ENCODE data around the gene INTS3.

Gene INTS3

GRCh38 chr1:153727463-153728304 lies at the start of gene INTS3:
INTS3 (plus strand) TSS chr1:153728050; CDS start chr1:153728635, 585 bp downstream.
- Histone ChIP-seq H3K9ac (ENCODE audit: low read length) (peak within 1 kb of the TSS; percentile 100), H3K4me1 (ENCODE audit: insufficient read depth, low read length) (no peaks in the 10 kb centered on the region), H3K4me3 (ENCODE audit: low read depth in 1 of 2, low read length in 2 of 2) (peak within 1 kb of the TSS; percentile 93 to 98), H3K27me3 (ENCODE audit: control insufficient read depth in 1 of 2, insufficient read depth in 2 of 2, low read length in 2 of 2) (no peaks in the 10 kb centered on the region), H3K36me3 (ENCODE audit: insufficient read depth, low read length) (peaks cover 4% of the 10 kb centered on the region), H3K27ac (ENCODE audit: low read depth, low read length) (peak within 1 kb of the TSS; percentile 98), H3K9me3 (ENCODE audit: low read length) (no peaks in the 10 kb centered on the region)

DNA sequence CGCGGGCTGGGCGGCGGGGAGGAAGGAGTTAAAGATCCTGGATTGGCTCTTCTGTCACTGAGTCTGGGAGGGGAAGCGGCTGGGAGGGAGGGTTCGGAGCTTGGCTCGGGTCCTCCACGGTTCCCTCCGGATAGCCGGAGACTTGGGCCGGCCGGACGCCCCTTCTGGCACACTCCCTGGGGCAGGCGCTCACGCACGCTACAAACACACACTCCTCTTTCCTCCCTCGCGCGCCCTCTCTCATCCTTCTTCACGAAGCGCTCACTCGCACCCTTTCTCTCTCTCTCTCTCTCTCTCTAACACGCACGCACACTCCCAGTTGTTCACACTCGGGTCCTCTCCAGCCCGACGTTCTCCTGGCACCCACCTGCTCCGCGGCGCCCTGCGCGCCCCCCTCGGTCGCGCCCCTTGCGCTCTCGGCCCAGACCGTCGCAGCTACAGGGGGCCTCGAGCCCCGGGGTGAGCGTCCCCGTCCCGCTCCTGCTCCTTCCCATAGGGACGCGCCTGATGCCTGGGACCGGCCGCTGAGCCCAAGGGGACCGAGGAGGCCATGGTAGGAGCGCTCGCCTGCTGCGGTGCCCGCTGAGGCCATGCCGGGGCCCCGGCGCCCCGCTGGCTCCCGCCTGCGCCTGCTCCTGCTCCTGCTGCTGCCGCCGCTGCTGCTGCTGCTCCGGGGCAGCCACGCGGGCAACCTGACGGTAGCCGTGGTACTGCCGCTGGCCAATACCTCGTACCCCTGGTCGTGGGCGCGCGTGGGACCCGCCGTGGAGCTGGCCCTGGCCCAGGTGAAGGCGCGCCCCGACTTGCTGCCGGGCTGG lies 49.1 kb upstream of the INTS3 start, which contains the start of gene NPR1:
NPR1 (plus strand) TSS at position 170 of the 818 bp plus-strand sequence; CDS start at position 591, 421 bp downstream.
- Histone ChIP-seq H3K4me3 (ENCODE audit: low read depth in 1 of 2, low read length in 2 of 2) (peak within 1 kb of the TSS; percentile 2 to 48), H3K9ac (ENCODE audit: low read length) (peak within 1 kb of the TSS; percentile 15), H3K9me3 (ENCODE audit: low read length) (no peaks in the 10 kb centered on the region), H3K4me1 (ENCODE audit: insufficient read depth, low read length) (peaks cover 7% of the 10 kb centered on the region), H3K36me3 (ENCODE audit: insufficient read depth, low read length) (no peaks in the 10 kb centered on the region), H3K27ac (ENCODE audit: low read depth, low read length) (peak within 1 kb of the TSS; percentile 1), H3K27me3 (ENCODE audit: control insufficient read depth in 1 of 2, insufficient read depth in 2 of 2, low read length in 2 of 2) (peaks cover 15 to 33% of the 10 kb centered on the region in 2 donors)

DNA sequence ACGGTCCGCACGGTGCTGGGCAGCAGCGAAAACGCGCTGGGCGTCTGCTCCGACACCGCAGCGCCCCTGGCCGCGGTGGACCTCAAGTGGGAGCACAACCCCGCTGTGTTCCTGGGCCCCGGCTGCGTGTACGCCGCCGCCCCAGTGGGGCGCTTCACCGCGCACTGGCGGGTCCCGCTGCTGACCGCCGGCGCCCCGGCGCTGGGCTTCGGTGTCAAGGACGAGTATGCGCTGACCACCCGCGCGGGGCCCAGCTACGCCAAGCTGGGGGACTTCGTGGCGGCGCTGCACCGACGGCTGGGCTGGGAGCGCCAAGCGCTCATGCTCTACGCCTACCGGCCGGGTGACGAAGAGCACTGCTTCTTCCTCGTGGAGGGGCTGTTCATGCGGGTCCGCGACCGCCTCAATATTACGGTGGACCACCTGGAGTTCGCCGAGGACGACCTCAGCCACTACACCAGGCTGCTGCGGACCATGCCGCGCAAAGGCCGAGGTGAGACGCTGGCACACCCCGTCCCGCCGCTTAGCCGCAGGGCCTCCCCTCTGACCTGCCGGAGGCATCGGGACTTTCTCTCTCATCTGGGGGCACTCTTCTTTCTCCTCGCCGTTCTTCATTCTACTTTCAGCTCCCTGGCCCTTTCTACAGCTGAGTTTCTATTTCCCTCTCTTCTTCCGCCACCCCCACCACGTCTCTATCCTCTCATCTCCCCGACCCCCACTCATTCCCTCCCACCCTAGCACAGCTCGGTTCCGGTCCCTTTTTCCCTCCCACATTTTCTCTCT lies 48.3 kb upstream of the INTS3 start:
- H3K27ac ChIP-seq (ENCODE audit: low read depth, low read length) = peak overlapping the region; percentile 1
- peak overlapping the region; percentile 15 for H3K9ac ChIP-seq (ENCODE audit: low read length)

GRCh38 chr1:153680120-153680403 lies 47.8 kb upstream of the INTS3 start:
- Histone ChIP-seq H3K9ac (ENCODE audit: low read length) (no peak overlapping the region), H3K36me3 (ENCODE audit: insufficient read depth, low read length) (no peaks in the 10 kb centered on the region), H3K27me3 (ENCODE audit: control insufficient read depth in 1 of 2, insufficient read depth in 2 of 2, low read length in 2 of 2) (peaks cover 15 to 33% of the 10 kb centered on the region in 2 donors), H3K4me1 (ENCODE audit: insufficient read depth, low read length) (peaks cover 7% of the 10 kb centered on the region), H3K9me3 (ENCODE audit: low read length) (no peaks in the 10 kb centered on the region), H3K4me3 (ENCODE audit: low read depth in 1 of 2, low read length in 2 of 2) (peak overlapping the region in 1 of 2 donors; percentile 48), H3K27ac (ENCODE audit: low read depth, low read length) (no peak overlapping the region)

More for the DNA sequence above, 48.3 kb upstream of the INTS3 start:
- Histone ChIP-seq H3K4me3 (ENCODE audit: low read depth in 1 of 2, low read length in 2 of 2) (peak overlapping the region; percentile 2 to 48), H3K27me3 (ENCODE audit: control insufficient read depth in 1 of 2, insufficient read depth in 2 of 2, low read length in 2 of 2) (peaks cover 15 to 33% of the 10 kb centered on the region in 2 donors), H3K4me1 (ENCODE audit: insufficient read depth, low read length) (peaks cover 7% of the 10 kb centered on the region), H3K9me3 (ENCODE audit: low read length) (no peaks in the 10 kb centered on the region), H3K36me3 (ENCODE audit: insufficient read depth, low read length) (no peaks in the 10 kb centered on the region)

DNA sequence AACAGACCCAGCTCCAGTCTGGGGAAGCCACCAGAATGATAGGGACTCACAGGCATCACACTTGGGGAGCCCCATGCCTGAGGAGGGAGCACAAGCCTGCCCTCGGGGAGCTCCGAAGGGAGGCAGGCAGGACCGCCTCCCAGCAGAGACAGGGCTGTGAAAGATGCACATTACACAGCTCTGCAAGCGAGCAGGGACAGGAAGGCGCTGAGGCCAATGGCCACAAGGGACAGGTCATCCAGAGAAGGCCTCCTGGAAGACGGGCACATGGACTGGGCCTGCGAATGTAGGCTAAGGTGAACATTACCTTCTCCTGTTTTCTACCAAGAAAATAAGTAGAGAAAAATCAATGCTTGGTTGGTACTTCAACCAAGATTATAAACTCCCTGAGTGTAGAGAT lies 45.1 kb upstream of the INTS3 start:
- H3K4me3 ChIP-seq (ENCODE audit: low read depth in 1 of 2, low read length in 2 of 2) = no peak overlapping the region
- no peak overlapping the region for H3K9ac ChIP-seq (ENCODE audit: low read length)
- no peaks in the 10 kb centered on the region for H3K9me3 ChIP-seq (ENCODE audit: low read length)
- H3K27ac ChIP-seq (ENCODE audit: low read depth, low read length) = no peak overlapping the region
- H3K36me3 ChIP-seq (ENCODE audit: insufficient read depth, low read length) = no peaks in the 10 kb centered on the region
- H3K27me3 ChIP-seq (ENCODE audit: control insufficient read depth in 1 of 2, insufficient read depth in 2 of 2, low read length in 2 of 2) = peaks cover 15 to 33% of the 10 kb centered on the region in 2 donors
- H3K4me1 ChIP-seq (ENCODE audit: insufficient read depth, low read length) = peaks cover 7% of the 10 kb centered on the region

DNA sequence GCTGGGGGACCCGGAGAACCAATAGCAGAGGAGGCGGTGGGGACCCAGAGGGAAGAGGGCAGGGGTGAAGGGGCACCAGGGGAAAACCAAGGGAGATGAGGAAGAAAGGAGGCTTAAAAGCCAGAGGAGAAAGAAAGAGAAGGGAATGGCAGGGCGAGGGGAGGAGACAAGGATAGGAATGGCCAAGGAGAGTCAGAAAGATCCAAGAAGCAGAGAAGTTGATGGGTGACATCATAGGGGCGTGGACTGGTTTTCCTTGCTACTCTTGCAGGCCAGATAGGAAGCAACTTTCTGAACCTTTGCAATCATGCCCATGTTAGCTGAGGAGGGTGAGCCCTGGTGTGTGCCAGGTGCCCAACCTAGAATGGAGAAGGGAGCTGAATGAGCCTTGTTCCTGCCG lies 44.0 kb upstream of the INTS3 start:
- Histone ChIP-seq H3K9ac (ENCODE audit: low read length) (no peak overlapping the region), H3K27me3 (ENCODE audit: control insufficient read depth in 1 of 2, insufficient read depth in 2 of 2, low read length in 2 of 2) (peaks cover 10 to 21% of the 10 kb centered on the region in 2 donors), H3K4me3 (ENCODE audit: low read depth in 1 of 2, low read length in 2 of 2) (no peak overlapping the region), H3K9me3 (ENCODE audit: low read length) (no peaks in the 10 kb centered on the region), H3K36me3 (ENCODE audit: insufficient read depth, low read length) (no peaks in the 10 kb centered on the region), H3K4me1 (ENCODE audit: insufficient read depth, low read length) (no peaks in the 10 kb centered on the region), H3K27ac (ENCODE audit: low read depth, low read length) (no peak overlapping the region)

- Histone ChIP-seq H3K27me3 (ENCODE audit: control insufficient read depth in 1 of 2, insufficient read depth in 2 of 2, low read length in 2 of 2) (peaks cover 5 to 11% of the 10 kb centered on the region in 2 donors), H3K4me3 (ENCODE audit: low read depth in 1 of 2, low read length in 2 of 2) (no peak overlapping the region), H3K36me3 (ENCODE audit: insufficient read depth, low read length) (no peaks in the 10 kb centered on the region), H3K9ac (ENCODE audit: low read length) (no peak overlapping the region), H3K9me3 (ENCODE audit: low read length) (no peaks in the 10 kb centered on the region), H3K4me1 (ENCODE audit: insufficient read depth, low read length) (no peaks in the 10 kb centered on the region), H3K27ac (ENCODE audit: low read depth, low read length) (no peak overlapping the region)
Observed at GRCh38 chr1:153684892-153685291, 43.0 kb upstream of the INTS3 start.

DNA sequence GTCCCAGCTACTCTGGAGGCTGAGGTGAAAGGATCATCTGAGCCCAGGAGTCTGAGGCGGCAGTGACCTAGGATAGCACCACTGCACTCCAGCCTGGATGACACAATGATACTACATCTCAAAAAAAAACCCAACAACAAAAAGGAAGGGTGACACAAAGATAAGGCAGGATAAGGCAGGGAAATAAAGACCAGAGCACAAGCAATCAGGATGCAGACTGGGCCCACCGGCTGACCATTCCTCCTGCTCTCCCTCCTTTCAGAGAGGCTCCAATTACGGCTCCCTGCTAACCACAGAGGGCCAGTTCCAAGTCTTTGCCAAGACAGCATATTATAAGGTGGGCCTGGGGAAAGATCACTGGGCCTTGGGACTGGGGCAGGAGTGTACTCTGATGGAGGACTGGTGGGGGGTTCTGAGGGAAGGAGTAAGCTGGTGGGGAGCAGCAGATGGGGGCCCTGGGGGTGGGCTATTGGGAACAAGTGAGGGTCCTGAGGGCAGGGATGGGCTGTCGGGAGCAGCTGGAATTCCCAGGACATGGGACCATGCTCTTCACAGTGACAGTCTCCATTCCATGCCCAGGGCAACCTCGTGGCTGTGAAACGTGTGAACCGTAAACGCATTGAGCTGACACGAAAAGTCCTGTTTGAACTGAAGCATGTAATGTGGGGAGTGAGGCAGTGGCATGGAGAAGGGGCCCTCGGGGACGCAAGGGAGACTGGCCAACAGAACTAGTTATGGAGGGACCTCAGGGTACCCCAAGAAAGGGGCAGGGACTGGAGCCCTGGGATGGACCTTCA lies 42.1 kb upstream of the INTS3 start:
- Histone ChIP-seq H3K9ac (ENCODE audit: low read length) (no peak overlapping the region), H3K36me3 (ENCODE audit: insufficient read depth, low read length) (no peaks in the 10 kb centered on the region), H3K27ac (ENCODE audit: low read depth, low read length) (no peak overlapping the region), H3K4me1 (ENCODE audit: insufficient read depth, low read length) (no peaks in the 10 kb centered on the region), H3K4me3 (ENCODE audit: low read depth in 1 of 2, low read length in 2 of 2) (no peak overlapping the region), H3K27me3 (ENCODE audit: control insufficient read depth in 1 of 2, insufficient read depth in 2 of 2, low read length in 2 of 2) (peaks cover 0 to 3% of the 10 kb centered on the region in 2 donors), H3K9me3 (ENCODE audit: low read length) (no peaks in the 10 kb centered on the region)

GRCh38 chr1:153687346-153688125 lies 40.3 kb upstream of the INTS3 start:
- H3K9me3 ChIP-seq (ENCODE audit: low read length) = no peaks in the 10 kb centered on the region
- H3K36me3 ChIP-seq (ENCODE audit: insufficient read depth, low read length) = no peaks in the 10 kb centered on the region
- no peak overlapping the region for H3K27ac ChIP-seq (ENCODE audit: low read depth, low read length)
- H3K9ac ChIP-seq (ENCODE audit: low read length) = no peak overlapping the region
- no peak overlapping the region for H3K4me3 ChIP-seq (ENCODE audit: low read depth in 1 of 2, low read length in 2 of 2)
- no peaks in the 10 kb centered on the region for H3K27me3 ChIP-seq (ENCODE audit: control insufficient read depth in 1 of 2, insufficient read depth in 2 of 2, low read length in 2 of 2)
- H3K4me1 ChIP-seq (ENCODE audit: insufficient read depth, low read length) = no peaks in the 10 kb centered on the region

- Histone ChIP-seq H3K9ac (ENCODE audit: low read length) (no peak overlapping the region), H3K9me3 (ENCODE audit: low read length) (no peaks in the 10 kb centered on the region), H3K27ac (ENCODE audit: low read depth, low read length) (no peak overlapping the region), H3K4me3 (ENCODE audit: low read depth in 1 of 2, low read length in 2 of 2) (no peak overlapping the region), H3K4me1 (ENCODE audit: insufficient read depth, low read length) (no peaks in the 10 kb centered on the region), H3K36me3 (ENCODE audit: insufficient read depth, low read length) (no peaks in the 10 kb centered on the region), H3K27me3 (ENCODE audit: control insufficient read depth in 1 of 2, insufficient read depth in 2 of 2, low read length in 2 of 2) (no peaks in the 10 kb centered on the region)
Observed at GRCh38 chr1:153688276-153688675, 39.6 kb upstream of the INTS3 start.

Measured in muscle layer of colon (tissue), 2 donors.